ENCODE measurements around the gene PDP2. TPM values are rescaled to one million over a fixed set of nuclear protein-coding genes. Genes with fewer than 3 reads are reported as not detected.

The PDP2 gene
- total and polyA plus RNA-seq, 10 of the 15 experiments (the other 5 are each of a cell fraction or from before 2014, with no cell fraction given) = 1.9 to 31.1 (median 6.2) TPM

- Histone ChIP-seq H3K36me3 (ENCODE audit: control insufficient read depth in 2 of 2, insufficient read depth in 2 of 2, low read length in 1 of 2) (no peaks in the 10 kb centered on the region), H3K4me1 (ENCODE audit: control insufficient read depth, insufficient read depth, low read length) (peaks cover 5% of the 10 kb centered on the region; the same call in 1 of the 2 replicates), H3K27me3 (replicated peaks in 1 of 2; ENCODE audit: control insufficient read depth in 2 of 2, insufficient read depth in 2 of 2, low read length in 1 of 2) (no peaks in the 10 kb centered on the region), H2AFZ (ENCODE audit: control insufficient read depth, low read depth, low read length) (no peak overlapping the region), H3K4me3 (no peak overlapping the region), H3K27ac (ENCODE audit: control insufficient read depth, insufficient read depth) (no peak overlapping the region), H3K4me2 (ENCODE audit: control insufficient read depth, insufficient read depth) (no peak overlapping the region), H4K20me1 (ENCODE audit: control insufficient read depth, insufficient read depth) (no peaks in the 10 kb centered on the region), H3K9ac (ENCODE audit: control insufficient read depth, insufficient read depth, low read length) (no peak overlapping the region), H3K79me2 (ENCODE audit: control insufficient read depth, insufficient read depth, low read length) (no peaks in the 10 kb centered on the region), H3K9me3 (replicated peaks; ENCODE audit: control insufficient read depth, insufficient read depth, low read length) (no peaks in the 10 kb centered on the region)
- ChIA-PET POLR2A (no interaction called here), CTCF (interaction anchor here (1.3 to 10.4 kb wide), 2 partner anchors 14 to 23 kb away, joined by 4 to 73 read pairs; partner anchors contain the start of gene NAE1), RAD21 (ENCODE audit: unreplicated experiment) (interaction anchor here (0.9 kb wide), 1 partner anchor 15 kb away, joined by 3 read pairs; no protein-coding TSS in a partner anchor), SMC1A (ENCODE audit: uncharacterized antibody, unreplicated experiment) (no interaction called here)
- ATAC-seq (no peak), DNase-seq (ENCODE audit: low read depth, low spot score) (no peak), FAIRE-seq (no peak)
- BruUV-seq (replicated peaks) = no TSS peak
- 29% methylated on average over 15 of the region's 15 CpGs for WGBS (ENCODE audit: insufficient coverage, insufficient replicate concordance, low lambda C conversion rate, missing lambda C conversion rate)
- TF ChIP-seq IRF5 (IDR thresholded peaks at IDR 0.05; ENCODE audit: borderline replicate concordance) (no peak), BMI1 (IDR thresholded peaks at IDR 0.05; ENCODE audit: borderline replicate concordance) (no peak), SMAD1 (IDR thresholded peaks at IDR 0.05; ENCODE audit: low read depth, partially characterized antibody) (no peak), NBN (IDR thresholded peaks at IDR 0.05) (no peak), CBX3 (IDR thresholded peaks at IDR 0.05; ENCODE audit: borderline replicate concordance, low read depth) (no peak), ZNF217 (IDR thresholded peaks at IDR 0.05) (no peak), SREBF1 (IDR thresholded peaks at IDR 0.05; ENCODE audit: low read length) (no peak), MEF2A (IDR thresholded peaks at IDR 0.05; ENCODE audit: insufficient read depth, low read depth, low read length) (no peak), NR2C2 (IDR thresholded peaks at IDR 0.05; ENCODE audit: borderline replicate concordance, control insufficient read depth, insufficient read length, low read depth) (no peak), CEBPZ (IDR thresholded peaks at IDR 0.05; ENCODE audit: low read depth, low read length) (no peak)
- in situ Hi-C loops (cut with MboI) = no loop called here
- intact Hi-C loops (cut with micrococcal nuclease; ENCODE audit: unreplicated experiment) = no loop called here
Measured at GRCh38 chr16:66853261-66854139, 26.8 kb upstream of the PDP2 start.

Data from GM12878 (cell line).